NCI-H1417 (cell line): ENCODE measurements around the gene EPO.
"Not testable (repeated sequence)": the region's sequence is repeated elsewhere in the genome, so short reads cannot be mapped to it uniquely, and the experiment has no call there.

ENCODE experiments used
- DNase-seq, 3 experiments: peaks; one replicate each; lab custom pipeline; 2025; lab: John Stamatoyannopoulos, UW

EPO gene

GRCh38 chr7:100705320-100705752 lies 14.9 kb upstream of the EPO start:
- peak; percentile 79 to 91 (median 88) for DNase-seq

GRCh38 chr7:100705753-100706671 lies 14.3 kb upstream of the EPO start, which contains the start of gene POP7:
POP7 (plus strand) TSS chr7:100706121; CDS start chr7:100706831, 710 bp downstream.
- peak; percentile 99 to 100 (median 99) for DNase-seq

GRCh38 chr7:100706672-100707311 lies 13.5 kb upstream of the EPO start:
- peak in 1 of 3 experiments; percentile 52 for DNase-seq

- no peak for DNase-seq
Measured at GRCh38 chr7:100708395-100708794, 11.9 kb upstream of the EPO start.

- DNase-seq, result no peak
Measured at GRCh38 chr7:100710452-100710851, 9.8 kb upstream of the EPO start.

- no peak for DNase-seq
Measured at GRCh38 chr7:100711369-100711768, 8.9 kb upstream of the EPO start.

GRCh38 chr7:100714725-100715124 lies 5.5 kb upstream of the EPO start:
- DNase-seq, result no peak

GRCh38 chr7:100717073-100717472 lies 3.2 kb upstream of the EPO start:
- not testable (repeated sequence) for DNase-seq

- peak in 1 of 3 experiments; percentile 15 for DNase-seq
Measured at GRCh38 chr7:100719523-100720278, 567 bp upstream of the EPO start.

- no peak for DNase-seq
Measured at GRCh38 chr7:100720671-100721504, 620 bp downstream of the EPO start.

- DNase-seq, result no peak
Measured at GRCh38 chr7:100721505-100721812, 1.2 kb downstream of the EPO start.

- no peak for DNase-seq
Measured at GRCh38 chr7:100722480-100723212, 2.4 kb downstream of the EPO start.

GRCh38 chr7:100723732-100724275 lies 3.5 kb downstream of the EPO start:
- peak in 1 of 3 experiments; percentile 33 for DNase-seq

- not testable (repeated sequence) for DNase-seq
Measured at GRCh38 chr7:100724364-100724763, 4.1 kb downstream of the EPO start.

- DNase-seq, result no peak
Measured at GRCh38 chr7:100726996-100727761, 6.9 kb downstream of the EPO start.

GRCh38 chr7:100728196-100728595 lies 7.9 kb downstream of the EPO start:
- no peak for DNase-seq

GRCh38 chr7:100730136-100730800 lies 10.0 kb downstream of the EPO start:
- no peak for DNase-seq

- DNase-seq, result no peak
Measured at GRCh38 chr7:100731937-100732636, 11.8 kb downstream of the EPO start.

- no peak for DNase-seq
Measured at GRCh38 chr7:100735730-100736129, 15.5 kb downstream of the EPO start.
